Measurements from ENCODE around the gene RBM28. TPM values are rescaled to one million over a fixed set of nuclear protein-coding genes. Genes with fewer than 3 reads are reported as not detected.
A peak's percentile ranks its signal among the peaks of the same experiment; 100 is the strongest.

RBM28 gene
- total and polyA plus RNA-seq, 2 of the 8 experiments (the other 6 are each of a cell fraction or from before 2014, with no cell fraction given): 12.8 to 65.3 TPM

DNA sequence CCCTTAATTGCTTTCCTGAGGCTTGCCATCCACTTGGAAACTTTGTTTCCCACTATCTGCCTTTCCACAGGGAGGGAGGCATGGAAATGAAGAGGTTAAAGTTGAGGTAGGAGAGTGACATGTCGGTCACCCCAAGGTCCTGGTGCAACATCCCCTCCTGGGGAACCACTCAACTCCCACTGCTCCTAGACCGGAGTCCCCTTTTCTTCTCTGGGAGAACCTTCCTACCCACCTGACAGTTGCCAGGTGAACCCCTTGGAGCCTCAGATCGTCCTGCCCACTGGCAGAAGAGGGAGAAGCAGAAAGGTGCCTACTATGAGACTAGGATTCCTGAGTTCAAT, 44.4 kb upstream of the RBM28 start:
- Histone ChIP-seq H4K91ac (replicated peaks; ENCODE audit: insufficient read length, low read length) (no peak overlapping the region), H3K14ac (ENCODE audit: insufficient read length) (no peak overlapping the region), H3K23ac (ENCODE audit: insufficient read length) (no peak overlapping the region), H4K20me1 (replicated peaks in 1 of 2; ENCODE audit: control insufficient read depth in 1 of 2, insufficient read depth in 2 of 2, low read length in 2 of 2) (no peaks in the 10 kb centered on the region), H3K27ac (ENCODE audit: low read depth, low read length) (no peak overlapping the region), H3K4me1 (replicated peaks in 1 of 4; ENCODE audit: control insufficient read depth in 3 of 4, insufficient read depth in 4 of 4, low read length in 3 of 4) (peaks cover 0 to 11% (median 9%) of the 10 kb centered on the region in 4 experiments; a peak in 6 of 7 replicates), H2BK120ac (replicated peaks; ENCODE audit: low read depth, low read length) (no peak overlapping the region), H3K4ac (replicated peaks; ENCODE audit: insufficient read length, low read depth, low read length) (no peak overlapping the region), H2BK5ac (ENCODE audit: low read depth, low read length) (no peak overlapping the region), H3K79me1 (ENCODE audit: low read depth, low read length) (no peaks in the 10 kb centered on the region), H2AFZ (ENCODE audit: low read length) (0 out of 2 replicates have a peak overlapping the region, but pooled peaks have one; percentile 46), H3K27me3 (replicated peaks in 1 of 4; ENCODE audit: control insufficient read depth in 3 of 4, extremely low read depth in 1 of 4, insufficient read depth in 3 of 4, low read length in 3 of 4) (peaks cover 0 to 6% (median 0%) of the 10 kb centered on the region in 4 experiments; a peak in 2 of 7 replicates), H3K4me2 (ENCODE audit: insufficient read depth in 1 of 2, low read depth in 2 of 2, low read length in 2 of 2) (no peak overlapping the region), H2AK5ac (ENCODE audit: low read depth, low read length) (no peak overlapping the region), H4K5ac (ENCODE audit: insufficient read length, low read depth, low read length) (no peak overlapping the region), H3K4me3 (ENCODE audit: extremely low read depth in 1 of 4, insufficient read depth in 2 of 4, low read depth in 3 of 4, low read length in 4 of 4) (no peak overlapping the region), H3K18ac (ENCODE audit: extremely low read depth, low read length) (no peak overlapping the region), H2BK20ac (ENCODE audit: low read length) (no peak overlapping the region), H3K9me3 (ENCODE audit: insufficient read depth in 2 of 2, low read depth in 1 of 2, low read length in 1 of 2) (no peaks in the 10 kb centered on the region), H3K79me2 (ENCODE audit: control insufficient read depth in 1 of 2, insufficient read depth in 2 of 2, low read length in 2 of 2) (no peaks in the 10 kb centered on the region), H3K56ac (replicated peaks; ENCODE audit: insufficient read length, low read depth, low read length) (no peak overlapping the region), H4K8ac (ENCODE audit: extremely low read depth, insufficient read depth, low read length) (no peak overlapping the region), H3K9ac (replicated peaks in 1 of 4; ENCODE audit: extremely low read depth in 1 of 4, low read depth in 3 of 4, low read length in 3 of 4) (no peak overlapping the region), H3K36me3 (ENCODE audit: control insufficient read depth in 2 of 4, insufficient read depth in 4 of 4, low read length in 3 of 4) (no peaks in the 10 kb centered on the region), H2BK12ac (ENCODE audit: low read depth, low read length) (peak overlapping the region; percentile 22; the same call in 1 of the 2 replicates), H2BK15ac (ENCODE audit: low read length) (no peak overlapping the region), H3K23me2 (ENCODE audit: low read depth, low read length) (no peaks in the 10 kb centered on the region; the same call in 1 of the 2 replicates)
- DNase-seq (ENCODE audit: low read depth in 1 of 2, low spot score in 2 of 2): no peak
- POLR2A ChIA-PET (ENCODE audit: partially characterized antibody): interaction anchor here (0.8 to 2.1 kb wide), 6 partner anchors 10 to 44 kb away, joined by 3 to 11 read pairs (median 4); partner anchors contain the start of gene RBM28
- FAIRE-seq: no peak
- 56% methylated on average over 3 of the region's 3 CpGs; no CpG with 5 or more reads in 1 of the 2 experiments for WGBS, 2 experiments (ENCODE audit: extremely low coverage in 1 of 2, insufficient coverage in 1 of 2, insufficient read length in 1 of 2, insufficient replicate concordance in 2 of 2, low coverage in 1 of 2, low lambda C conversion rate in 2 of 2, missing lambda C conversion rate in 1 of 2)
- CTCF ChIA-PET (ENCODE audit: partially characterized antibody): interaction anchor here (0.7 to 19.2 kb wide), 18 partner anchors 8 to 87 kb away, joined by 3 to 345 read pairs (median 8); partner anchors contain the start of genes IMPDH1, METTL2B, PRRT4 and RBM28
- TF ChIP-seq SUZ12 (IDR thresholded peaks at IDR 0.05; ENCODE audit: low read length): no peak
- no peak for TF ChIP-seq CREB1 (IDR thresholded peaks at IDR 0.05)
- TF ChIP-seq SP1 (IDR thresholded peaks at IDR 0.05; ENCODE audit: low read depth, low read length): no peak
- TF ChIP-seq RFX5 (IDR thresholded peaks at IDR 0.05; ENCODE audit: borderline replicate concordance, low read depth, low read length): no peak
- no peak for TF ChIP-seq POU5F1 (IDR thresholded peaks at IDR 0.05; ENCODE audit: low read depth, low read length)
- TF ChIP-seq BRCA1 (IDR thresholded peaks at IDR 0.05; ENCODE audit: low read depth, low read length): no peak
- TF ChIP-seq ZNF274 (IDR thresholded peaks at IDR 0.05; ENCODE audit: borderline replicate concordance, extremely low read depth, low read length): no peak
- TF ChIP-seq TEAD4 (IDR thresholded peaks at IDR 0.05; ENCODE audit: low read depth, low read length): no peak
- no peak for TF ChIP-seq KDM4A (IDR thresholded peaks at IDR 0.05; ENCODE audit: low read depth, low read length, severe bottlenecking)
- no peak for TF ChIP-seq TAF1 (IDR thresholded peaks at IDR 0.05; ENCODE audit: low read depth, low read length)
- TF ChIP-seq GTF2F1 (IDR thresholded peaks at IDR 0.05; ENCODE audit: borderline replicate concordance, low read depth, low read length): no peak
- TF ChIP-seq TAF7 (optimal IDR thresholded peaks at IDR 0.05; ENCODE audit: borderline replicate concordance, low read depth, low read length): no peak
- no peak for TF ChIP-seq POLR2AphosphoS5 (IDR thresholded peaks at IDR 0.05; ENCODE audit: low read depth, low read length)
- TF ChIP-seq YY1 (IDR thresholded peaks at IDR 0.05; ENCODE audit: low read depth, low read length): no peak
